Parathyroid adenoma (tissue), 2 donors: ENCODE measurements around the gene ULK4.

Experiments used
- H2AFZ ChIP-seq: fragments of 300-600 bp; sonication (generic); one replicate; pipeline ENCODE4 v1.7.0; 2017; ENCODE audit warnings: antibody characterized with exemption, mild to moderate bottlenecking
- H3K27ac ChIP-seq: fragments of 300-600 bp; sonication (generic); one replicate; pipeline ENCODE4 v1.7.0; 2017
- H3K27me3 ChIP-seq: fragments of 300-600 bp; sonication (generic); one replicate; pipeline ENCODE4 v1.7.0; 2017; ENCODE audit warnings: low read length; ENCODE audit not compliant: control insufficient read depth, insufficient read depth
- H3K36me3 ChIP-seq: fragments of 300-600 bp; sonication (generic); one replicate; pipeline ENCODE4 v1.7.0; 2017; ENCODE audit warnings: low read length; ENCODE audit not compliant: control insufficient read depth, insufficient read depth
- H3K4me1 ChIP-seq: fragments of 300-600 bp; sonication (generic); one replicate; pipeline ENCODE4 v1.7.0; 2017; ENCODE audit warnings: control low read depth
- H3K4me2 ChIP-seq: fragments of 300-600 bp; sonication (generic); one replicate; pipeline ENCODE4 v1.7.0; 2017; ENCODE audit warnings: low read length
- H3K4me3 ChIP-seq: fragments of 300-600 bp; sonication (generic); one replicate; pipeline ENCODE4 v1.7.0; 2017; ENCODE audit warnings: low read depth, low read length
- H3K79me2 ChIP-seq: fragments of 300-600 bp; sonication (generic); one replicate; pipeline ENCODE4 v1.7.0; 2017; ENCODE audit warnings: control low read depth
- H3K9ac ChIP-seq: fragments of 300-600 bp; sonication (generic); one replicate; pipeline ENCODE4 v1.7.0; 2017; ENCODE audit warnings: mild to moderate bottlenecking
- H3K9me3 ChIP-seq: fragments of 300-600 bp; sonication (generic); one replicate; pipeline ENCODE4 v1.7.0; 2017; ENCODE audit warnings: low read length; ENCODE audit not compliant: control insufficient read depth
- CTCF ChIP-seq: fragments of 300-600 bp; sonication (generic); IDR thresholded peaks from one replicate; pipeline ENCODE4 v1.7.0; 2017; ENCODE audit warnings: antibody characterized with exemption, mild to moderate bottlenecking
- donor health status: primary hyperparathyroidism.

Gene ULK4

GRCh38 chr3:41920406-41920965 lies 41.4 kb downstream of the ULK4 start:
- Histone ChIP-seq H3K4me1 (peaks cover 17% of the 10 kb centered on the region), H3K79me2 (no peaks in the 10 kb centered on the region), H3K4me3 (no peak overlapping the region), H3K9ac (no peak overlapping the region), H3K27ac (peak overlapping the region; percentile 66), H2AFZ (peak overlapping the region; percentile 25), H3K9me3 (no peaks in the 10 kb centered on the region), H3K4me2 (peak overlapping the region; percentile 5), H3K36me3 (no peaks in the 10 kb centered on the region), H3K27me3 (no peaks in the 10 kb centered on the region)
- TF ChIP-seq CTCF, result no peak

DNA sequence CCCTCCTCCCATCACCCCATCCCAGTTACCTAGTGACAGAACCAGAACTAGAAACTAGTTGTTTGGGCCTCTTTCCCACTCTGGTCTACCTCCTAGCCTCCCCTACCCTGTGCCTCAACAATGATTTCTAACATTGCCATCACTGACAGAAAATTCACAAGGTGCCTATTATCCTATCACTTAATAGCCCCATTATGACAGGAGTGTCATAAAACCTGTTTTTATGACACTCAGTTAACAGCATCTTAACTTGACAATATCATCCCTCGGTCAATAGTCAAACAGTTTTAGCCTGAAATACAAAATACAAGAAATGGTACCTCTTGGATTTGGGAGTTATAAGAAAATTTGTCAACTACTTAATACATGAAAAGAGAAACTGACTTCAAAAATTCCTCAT lies 46.5 kb downstream of the ULK4 start:
- H3K36me3 ChIP-seq, result no peaks in the 10 kb centered on the region
- no peak overlapping the region for H3K4me3 ChIP-seq
- TF ChIP-seq CTCF, result no peak

DNA sequence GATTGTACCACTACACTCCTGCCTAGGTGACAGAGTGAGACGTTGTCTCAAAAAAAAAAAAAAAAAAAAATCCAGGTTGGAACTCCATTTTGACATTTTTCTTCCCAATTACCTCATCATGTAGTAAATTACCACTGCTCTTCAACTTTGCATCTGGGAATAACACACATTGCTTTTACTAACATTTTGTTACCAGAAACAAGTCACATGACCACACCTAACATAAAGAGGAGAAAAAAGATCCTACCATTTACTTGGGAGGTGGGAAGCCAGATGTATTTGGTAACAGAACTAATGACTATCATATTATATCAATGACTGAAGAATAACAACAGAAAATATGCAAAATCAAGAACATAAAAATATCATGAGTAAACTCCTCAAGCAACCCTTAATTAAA lies 49.6 kb downstream of the ULK4 start:
- no peak for TF ChIP-seq CTCF
- no peak overlapping the region for H3K4me2 ChIP-seq

More for the DNA sequence above, 46.5 kb downstream of the ULK4 start:
- H3K79me2 ChIP-seq, result no peaks in the 10 kb centered on the region
- H3K9me3 ChIP-seq, result no peaks in the 10 kb centered on the region
- H3K27ac ChIP-seq, result no peak overlapping the region
- no peak overlapping the region for H3K9ac ChIP-seq
- H2AFZ ChIP-seq, result no peak overlapping the region
- H3K27me3 ChIP-seq, result no peaks in the 10 kb centered on the region
- H3K4me1 ChIP-seq, result peaks cover 12% of the 10 kb centered on the region
- no peak overlapping the region for H3K4me2 ChIP-seq

GRCh38 chr3:41907330-41908073 lies 54.4 kb downstream of the ULK4 start:
- Histone ChIP-seq H3K4me1 (no peaks in the 10 kb centered on the region), H2AFZ (no peak overlapping the region), H3K9ac (no peak overlapping the region), H3K36me3 (no peaks in the 10 kb centered on the region), H3K27me3 (no peaks in the 10 kb centered on the region), H3K4me3 (no peak overlapping the region), H3K9me3 (no peaks in the 10 kb centered on the region), H3K79me2 (no peaks in the 10 kb centered on the region), H3K27ac (no peak overlapping the region), H3K4me2 (no peak overlapping the region)
- TF ChIP-seq CTCF, result no peak

More for the DNA sequence above, 49.6 kb downstream of the ULK4 start:
- no peak overlapping the region for H2AFZ ChIP-seq
- H3K36me3 ChIP-seq, result no peaks in the 10 kb centered on the region
- H3K27me3 ChIP-seq, result no peaks in the 10 kb centered on the region
- no peaks in the 10 kb centered on the region for H3K9me3 ChIP-seq
- H3K27ac ChIP-seq, result no peak overlapping the region
- H3K4me3 ChIP-seq, result no peak overlapping the region
- H3K79me2 ChIP-seq, result no peaks in the 10 kb centered on the region
- no peaks in the 10 kb centered on the region for H3K4me1 ChIP-seq
- no peak overlapping the region for H3K9ac ChIP-seq

- TF ChIP-seq CTCF, result no peak
- no peak overlapping the region for H3K9ac ChIP-seq
- H3K79me2 ChIP-seq, result no peaks in the 10 kb centered on the region
- H3K4me3 ChIP-seq, result no peak overlapping the region
- no peaks in the 10 kb centered on the region for H3K36me3 ChIP-seq
- H3K4me1 ChIP-seq, result no peaks in the 10 kb centered on the region
- no peaks in the 10 kb centered on the region for H3K27me3 ChIP-seq
- H3K27ac ChIP-seq, result no peak overlapping the region
- no peaks in the 10 kb centered on the region for H3K9me3 ChIP-seq
- H3K4me2 ChIP-seq, result no peak overlapping the region
- no peak overlapping the region for H2AFZ ChIP-seq
Observed at GRCh38 chr3:41900265-41900664, 61.6 kb downstream of the ULK4 start.
